GM18858 (cell line): ENCODE data around the gene GAB3.

Experiments
- ATAC-seq: cut with Tn5 transposase; IDR thresholded peaks from one replicate; pipeline ENCODE4 v1.9.1; 2021; ENCODE audit not compliant: unreplicated experiment

GAB3 gene, protein sequence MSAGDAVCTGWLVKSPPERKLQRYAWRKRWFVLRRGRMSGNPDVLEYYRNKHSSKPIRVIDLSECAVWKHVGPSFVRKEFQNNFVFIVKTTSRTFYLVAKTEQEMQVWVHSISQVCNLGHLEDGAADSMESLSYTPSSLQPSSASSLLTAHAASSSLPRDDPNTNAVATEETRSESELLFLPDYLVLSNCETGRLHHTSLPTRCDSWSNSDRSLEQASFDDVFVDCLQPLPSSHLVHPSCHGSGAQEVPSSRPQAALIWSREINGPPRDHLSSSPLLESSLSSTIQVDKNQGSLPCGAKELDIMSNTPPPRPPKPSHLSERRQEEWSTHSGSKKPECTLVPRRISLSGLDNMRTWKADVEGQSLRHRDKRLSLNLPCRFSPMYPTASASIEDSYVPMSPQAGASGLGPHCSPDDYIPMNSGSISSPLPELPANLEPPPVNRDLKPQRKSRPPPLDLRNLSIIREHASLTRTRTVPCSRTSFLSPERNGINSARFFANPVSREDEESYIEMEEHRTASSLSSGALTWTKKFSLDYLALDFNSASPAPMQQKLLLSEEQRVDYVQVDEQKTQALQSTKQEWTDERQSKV

DNA sequence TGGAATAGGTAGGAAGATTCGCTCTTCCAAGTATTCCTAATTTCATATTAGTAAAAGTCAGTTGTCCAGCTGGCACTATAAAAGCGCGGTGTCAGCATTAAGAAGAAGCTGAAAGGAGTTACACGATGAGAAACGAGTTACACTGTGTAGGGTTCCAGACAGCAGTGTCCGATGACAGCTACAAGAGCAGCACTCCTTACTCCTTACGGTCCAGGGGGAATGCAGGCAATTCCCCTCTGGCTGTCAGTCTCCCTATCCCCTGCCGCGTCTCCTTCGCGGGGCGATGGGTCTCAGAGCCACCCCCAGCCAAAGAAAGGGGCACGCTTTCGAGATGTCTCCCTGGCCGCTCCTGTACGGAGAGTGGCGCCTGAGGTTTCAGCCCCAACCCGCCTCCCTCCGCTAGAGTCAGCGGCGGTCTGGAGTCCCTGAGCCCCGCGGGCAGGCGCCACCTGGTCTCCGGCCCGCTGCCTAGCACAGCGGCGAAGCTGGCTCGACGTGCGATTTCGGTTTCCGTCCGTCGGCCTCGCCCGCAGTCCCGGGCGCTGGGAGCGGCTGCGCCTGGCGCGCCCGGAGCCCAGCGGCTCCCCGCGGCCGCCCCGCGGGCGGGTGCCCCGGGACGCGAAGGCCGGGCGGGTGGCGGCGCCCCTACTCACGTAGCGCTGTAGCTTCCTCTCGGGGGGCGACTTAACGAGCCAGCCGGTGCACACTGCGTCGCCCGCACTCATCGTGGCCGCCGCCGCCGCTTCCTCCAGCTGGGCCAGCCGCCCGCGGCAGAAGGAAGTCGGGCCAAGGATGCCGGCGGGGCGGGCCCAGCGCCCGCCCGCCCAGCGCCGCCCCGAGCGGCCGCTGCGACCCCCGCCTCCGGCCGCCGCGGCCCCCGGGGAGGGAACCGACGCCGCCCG lies at the start of gene GAB3:
GAB3 (minus strand) TSS at position 777 of the 902 bp plus-strand sequence; CDS start at position 725, 52 bp downstream.
- no peak for ATAC-seq

DNA sequence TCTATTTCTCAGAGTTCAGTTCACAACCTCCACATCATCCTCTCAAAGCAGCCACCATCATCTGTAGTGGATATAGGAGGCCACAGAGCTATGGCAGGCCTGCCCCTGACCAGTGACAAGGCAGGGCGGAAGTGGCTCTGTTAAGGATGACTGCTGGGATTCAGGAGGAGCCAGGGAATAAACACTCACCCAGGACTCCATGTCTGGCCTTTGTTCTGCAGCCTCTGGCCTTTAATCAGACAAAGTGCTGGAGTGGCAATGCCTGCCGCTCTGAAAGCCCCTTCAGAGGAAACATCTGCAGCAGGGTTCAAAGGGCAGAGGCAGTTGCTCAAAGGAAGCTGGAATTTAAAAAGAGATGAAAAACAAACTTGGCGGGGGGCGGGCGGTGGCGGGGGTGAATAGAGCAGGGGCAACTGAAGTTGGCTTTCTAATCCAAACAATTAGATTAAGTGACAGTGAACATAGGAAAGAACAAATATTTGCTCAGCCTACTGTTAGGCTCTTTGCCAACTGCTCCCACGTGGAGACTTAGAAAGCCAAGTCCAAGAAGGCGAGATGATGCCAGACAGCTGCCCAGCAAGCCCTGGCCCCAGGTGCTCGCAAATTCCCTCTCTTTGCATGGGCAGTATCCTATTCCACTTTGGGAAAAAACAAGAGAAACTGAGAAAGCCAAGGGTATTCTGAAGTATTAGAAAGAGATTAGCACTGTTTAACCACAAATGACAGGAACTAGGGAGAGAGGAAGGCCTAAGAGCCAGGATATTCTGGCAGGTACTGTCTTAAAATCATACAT lies 48.9 kb upstream of the GAB3 start:
- no peak for ATAC-seq

DNA sequence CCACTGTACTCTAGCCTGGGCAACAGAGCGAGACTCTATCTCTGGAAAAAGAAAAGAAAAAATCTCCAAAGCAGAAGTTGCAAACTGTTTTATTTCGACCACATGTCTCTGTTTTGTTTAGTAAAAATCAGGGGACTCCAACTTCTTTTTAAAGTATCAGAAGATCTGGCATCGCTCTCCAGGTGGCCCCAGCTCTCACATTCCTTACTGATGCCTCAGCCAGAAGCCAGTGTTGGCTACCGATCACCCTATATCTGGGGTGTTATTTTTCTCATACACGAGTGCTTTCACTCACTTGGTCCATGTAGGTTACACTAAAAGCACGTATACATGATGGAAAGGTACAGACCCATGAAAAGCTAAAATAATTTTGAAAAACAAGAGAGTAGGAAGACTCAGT lies 46.1 kb upstream of the GAB3 start:
- ATAC-seq: no peak

DNA sequence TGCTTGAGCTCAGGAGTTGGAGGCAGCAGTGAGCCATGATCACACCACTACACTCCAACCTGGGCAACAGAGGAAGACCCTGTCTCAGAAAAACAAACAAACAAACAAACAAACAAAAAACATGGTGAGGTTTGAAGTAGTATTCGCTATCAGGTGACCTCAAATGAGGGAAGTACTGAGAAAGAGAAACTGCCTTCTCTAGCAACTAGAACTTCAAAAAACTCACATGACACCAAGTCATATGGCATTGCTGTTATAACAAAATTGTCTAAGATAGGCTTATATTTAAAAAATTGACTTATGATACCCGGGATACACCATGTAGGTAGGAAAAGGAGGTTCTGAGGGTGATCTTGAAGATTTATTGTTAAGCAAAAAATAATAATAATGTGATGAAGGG lies 44.1 kb upstream of the GAB3 start:
- no peak for ATAC-seq

DNA sequence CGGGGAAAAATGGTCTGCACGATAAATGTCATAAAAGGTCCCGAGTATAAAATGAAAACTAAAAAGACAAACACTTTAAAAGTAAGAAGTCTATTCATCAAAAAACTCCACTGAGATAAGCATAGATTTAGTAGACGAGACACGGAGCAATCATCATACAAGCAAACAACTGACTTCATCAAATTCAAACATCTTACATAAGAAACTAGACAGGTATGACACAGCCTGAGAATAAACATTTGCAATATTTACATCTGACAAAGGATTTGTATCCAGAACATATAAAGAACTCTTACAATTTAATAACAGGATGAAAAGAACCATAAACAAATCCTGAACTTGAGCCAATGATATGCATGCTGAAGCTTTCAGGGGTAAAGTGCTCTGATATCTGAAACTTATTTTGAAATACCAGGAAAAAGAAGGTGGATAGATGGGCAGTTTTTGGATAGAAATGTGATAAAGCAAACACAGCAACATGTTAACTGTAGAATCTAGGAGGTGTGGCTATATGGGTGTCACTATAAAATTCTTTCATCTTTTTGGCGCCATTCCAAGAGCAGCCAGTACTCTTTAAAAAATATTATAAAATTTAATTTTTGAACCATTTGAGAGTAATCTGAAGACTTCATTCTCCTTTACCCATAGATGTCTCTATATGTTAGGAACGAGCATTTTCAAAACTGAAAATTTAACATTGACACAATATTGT lies 42.4 kb upstream of the GAB3 start:
- ATAC-seq: no peak

DNA sequence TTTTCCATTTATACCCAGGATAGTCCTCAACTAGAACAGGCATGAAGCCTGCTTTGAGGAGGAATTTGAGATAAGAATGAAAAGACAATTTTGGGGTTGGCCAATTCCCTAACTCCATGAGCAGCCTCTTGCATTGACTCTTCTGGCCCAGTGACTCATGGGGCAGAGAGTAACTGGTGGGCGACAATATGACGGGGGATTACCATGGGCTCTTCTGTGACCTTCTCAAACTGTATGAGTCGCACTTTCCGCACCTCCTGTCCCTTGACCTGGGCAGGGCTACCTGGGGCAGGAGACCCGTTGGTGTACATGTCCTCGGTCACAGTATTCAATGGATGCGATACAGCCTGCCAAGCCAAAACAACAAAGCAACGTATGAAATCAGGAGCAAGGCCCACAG lies 41.1 kb upstream of the GAB3 start:
- ATAC-seq: no peak

DNA sequence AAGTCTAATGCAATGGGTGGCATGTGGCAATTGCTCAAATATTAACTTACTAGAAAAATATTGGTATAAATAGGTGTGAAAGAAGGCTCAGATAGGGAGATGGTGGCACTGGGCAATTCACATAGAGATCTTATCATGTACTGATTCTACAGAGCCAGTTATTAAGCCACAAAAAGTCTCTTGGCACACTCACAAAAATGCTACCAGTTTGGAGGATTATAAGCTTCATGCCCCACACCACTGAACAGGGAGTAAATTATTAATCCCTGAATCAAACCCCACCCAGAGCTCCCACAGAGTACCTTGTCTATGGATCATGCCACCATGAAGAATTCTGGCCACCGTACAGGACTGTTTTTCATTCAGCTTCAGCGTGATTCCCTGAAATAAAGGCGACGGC lies 40.6 kb upstream of the GAB3 start:
- no peak for ATAC-seq

DNA sequence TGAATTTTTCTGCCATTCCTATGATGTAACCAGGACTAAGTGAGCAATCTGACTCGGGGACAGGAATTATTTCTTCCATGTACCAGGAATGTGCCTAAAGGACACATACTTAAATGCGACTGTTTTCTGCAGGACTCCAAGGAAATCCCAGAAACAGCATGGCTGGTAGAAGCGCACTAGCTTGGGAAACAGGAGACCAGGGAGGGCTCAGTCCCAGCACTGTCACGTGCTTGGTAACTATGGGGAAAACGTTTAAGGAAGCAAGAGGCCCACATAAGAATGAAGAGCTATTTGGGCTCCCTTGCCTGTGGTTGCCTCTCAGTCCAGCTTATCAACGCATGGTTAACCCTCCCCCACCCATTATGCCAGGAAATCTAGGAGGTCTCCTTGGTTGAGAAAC lies 34.8 kb upstream of the GAB3 start:
- no peak for ATAC-seq

DNA sequence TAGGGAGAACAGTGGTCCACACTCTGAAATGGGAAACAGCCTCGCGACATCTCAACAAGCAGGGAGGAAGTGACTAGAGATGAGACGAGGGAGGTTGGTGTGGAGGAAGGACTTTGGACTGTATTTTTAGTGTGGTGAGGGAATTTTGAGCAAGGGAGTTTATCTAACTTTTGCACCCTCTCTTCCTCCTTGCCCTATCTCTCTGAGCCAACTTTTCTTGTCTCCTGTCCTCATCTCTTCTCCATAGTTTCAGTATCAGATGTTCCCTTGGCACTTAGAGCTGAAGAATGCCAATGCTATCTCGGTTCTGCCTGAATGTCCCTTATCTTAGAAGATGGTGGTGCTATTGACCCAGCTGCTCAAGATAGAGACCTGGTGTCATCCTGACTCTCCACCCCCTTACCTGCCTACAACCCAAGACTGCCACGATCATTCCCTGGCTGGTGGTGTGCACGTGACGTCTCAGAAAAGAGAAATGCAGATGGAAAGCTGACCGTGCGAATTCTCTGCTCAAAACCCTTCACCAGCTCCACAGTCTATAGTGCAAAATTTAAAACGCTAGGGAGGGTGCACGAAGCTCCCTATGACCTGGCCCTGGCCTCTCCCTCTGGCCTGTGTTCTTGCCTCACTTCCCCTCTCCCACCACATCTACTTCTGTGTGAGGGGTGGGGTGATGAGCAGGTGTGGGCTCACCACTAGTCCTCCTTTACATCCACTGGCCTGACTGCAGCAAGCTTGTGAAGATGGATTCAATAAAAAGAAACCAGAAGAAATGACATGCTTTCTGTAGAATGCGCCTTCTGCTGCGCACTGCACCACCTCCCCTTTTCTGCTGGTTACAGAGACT lies 33.5 kb upstream of the GAB3 start:
- no peak for ATAC-seq

DNA sequence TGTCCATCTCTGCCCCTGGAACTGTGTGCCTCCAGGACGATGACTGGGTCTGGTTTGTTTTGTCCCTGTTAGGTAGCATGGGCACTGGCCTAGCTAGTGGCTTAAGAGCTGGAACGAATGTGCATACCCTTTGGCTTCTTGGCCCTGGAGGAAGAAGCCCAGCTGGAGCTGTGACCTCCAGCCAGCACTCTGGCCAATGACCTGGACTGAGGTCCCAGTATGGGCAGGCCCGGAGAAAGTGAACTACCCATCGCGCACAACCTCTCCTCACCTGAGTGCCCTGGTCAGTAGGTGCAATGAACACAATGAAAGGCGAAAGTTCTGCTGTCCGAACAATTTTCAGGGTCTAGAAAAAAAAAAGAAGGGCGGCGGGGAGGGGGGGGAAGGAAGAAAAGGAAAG lies 30.1 kb upstream of the GAB3 start:
- no peak for ATAC-seq

DNA sequence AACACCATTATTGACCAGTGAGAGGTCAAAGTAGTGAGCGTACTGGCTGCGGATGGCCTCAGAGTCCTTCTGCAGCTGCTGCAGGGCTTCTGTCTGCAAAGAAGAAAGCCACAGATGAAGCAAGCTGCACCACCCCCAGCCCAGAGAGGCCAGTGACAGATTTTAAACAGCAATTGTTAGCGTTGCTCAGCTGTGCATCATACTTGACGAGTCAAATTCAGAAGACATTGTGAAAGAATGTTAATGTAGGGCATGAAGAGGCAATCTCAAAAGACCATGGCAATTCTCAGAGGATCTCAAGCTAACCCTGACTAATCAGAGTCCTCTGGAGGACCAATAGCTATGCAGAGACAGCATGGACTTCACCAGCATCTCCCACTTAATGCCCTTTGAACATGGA lies 28.4 kb upstream of the GAB3 start:
- ATAC-seq: no peak

DNA sequence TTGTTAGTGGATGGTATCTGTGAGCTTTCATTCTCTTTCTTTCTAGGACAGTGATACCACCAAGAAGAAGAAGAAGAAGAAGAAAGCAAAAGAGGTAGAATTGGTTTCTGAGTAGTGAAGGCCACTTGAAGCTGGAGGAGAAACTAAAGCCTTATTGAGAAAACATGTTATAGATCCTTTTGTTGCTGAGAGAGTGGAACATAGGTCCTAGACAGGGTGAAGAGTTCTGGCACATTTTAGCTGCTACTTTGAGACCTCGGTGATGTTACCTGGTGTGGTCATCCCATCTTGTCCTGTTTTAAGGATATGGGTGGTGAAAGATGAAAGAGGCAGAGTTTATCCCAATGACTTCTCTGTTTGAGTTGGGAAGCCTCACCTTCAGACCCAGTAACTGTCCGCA lies 25.9 kb upstream of the GAB3 start:
- no peak for ATAC-seq

DNA sequence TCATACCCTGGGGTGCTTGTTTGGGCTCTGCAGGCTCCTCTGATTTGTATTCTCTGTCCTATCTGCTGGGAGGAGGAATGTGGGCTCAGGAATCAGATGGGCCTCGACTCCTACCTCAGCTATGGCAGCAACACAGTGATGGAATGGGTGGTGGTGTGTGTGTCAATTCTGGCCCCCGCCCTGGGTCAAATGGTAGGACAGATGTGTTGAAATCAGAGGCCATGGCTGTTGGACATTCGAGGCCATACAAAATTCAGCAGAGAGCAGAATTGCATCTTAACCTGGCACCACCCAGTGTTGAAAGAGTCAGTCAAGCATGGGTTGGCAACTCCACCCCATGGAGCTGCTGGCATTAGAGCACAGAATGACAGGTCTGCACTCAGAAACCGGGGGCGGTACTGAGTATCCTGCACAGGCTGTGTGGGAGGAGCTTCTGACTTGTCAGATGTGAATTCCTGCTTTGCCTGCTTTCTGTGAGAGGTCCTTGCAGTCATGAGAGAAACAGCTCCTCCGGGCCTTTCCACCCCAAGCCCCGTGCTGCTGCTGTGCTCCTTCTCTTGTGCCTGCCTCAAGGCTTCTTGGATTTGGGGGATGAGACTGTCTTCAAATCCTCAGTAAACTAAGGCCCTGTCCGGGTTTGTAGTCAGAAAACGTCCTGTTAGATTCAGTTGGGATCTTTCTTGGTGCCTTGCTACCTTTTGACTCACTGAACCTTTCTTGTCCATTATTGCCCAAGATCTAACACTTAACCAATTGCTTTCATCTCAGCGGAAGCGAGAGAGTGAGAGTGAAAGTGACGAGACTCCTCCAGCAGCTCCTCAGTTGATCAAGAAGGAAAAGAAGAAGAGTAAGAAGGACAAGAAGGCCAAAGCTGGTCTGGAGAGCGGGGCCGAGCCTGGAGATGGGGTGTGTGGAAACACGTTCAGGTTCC lies 24.8 kb upstream of the GAB3 start:
- ATAC-seq: no peak

DNA sequence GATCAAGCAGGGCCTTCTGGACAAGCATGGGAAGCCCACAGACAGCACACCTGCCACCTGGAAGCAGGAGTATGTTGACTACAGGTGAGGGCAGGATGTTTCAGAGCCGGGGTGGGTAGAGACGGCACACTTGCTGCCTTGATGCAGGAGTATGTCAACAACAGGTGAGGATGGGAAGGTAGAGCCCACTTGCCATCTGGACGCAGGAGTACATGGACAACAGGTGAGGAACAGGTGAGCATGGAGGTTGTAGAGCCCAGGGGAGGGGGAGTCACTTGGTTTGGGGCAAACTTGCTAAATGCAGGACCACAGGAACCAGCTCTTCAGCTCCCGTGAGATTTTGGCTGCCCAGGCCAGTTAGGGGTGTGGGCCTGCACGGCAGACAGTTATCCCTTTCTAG lies 23.7 kb upstream of the GAB3 start:
- no peak for ATAC-seq

DNA sequence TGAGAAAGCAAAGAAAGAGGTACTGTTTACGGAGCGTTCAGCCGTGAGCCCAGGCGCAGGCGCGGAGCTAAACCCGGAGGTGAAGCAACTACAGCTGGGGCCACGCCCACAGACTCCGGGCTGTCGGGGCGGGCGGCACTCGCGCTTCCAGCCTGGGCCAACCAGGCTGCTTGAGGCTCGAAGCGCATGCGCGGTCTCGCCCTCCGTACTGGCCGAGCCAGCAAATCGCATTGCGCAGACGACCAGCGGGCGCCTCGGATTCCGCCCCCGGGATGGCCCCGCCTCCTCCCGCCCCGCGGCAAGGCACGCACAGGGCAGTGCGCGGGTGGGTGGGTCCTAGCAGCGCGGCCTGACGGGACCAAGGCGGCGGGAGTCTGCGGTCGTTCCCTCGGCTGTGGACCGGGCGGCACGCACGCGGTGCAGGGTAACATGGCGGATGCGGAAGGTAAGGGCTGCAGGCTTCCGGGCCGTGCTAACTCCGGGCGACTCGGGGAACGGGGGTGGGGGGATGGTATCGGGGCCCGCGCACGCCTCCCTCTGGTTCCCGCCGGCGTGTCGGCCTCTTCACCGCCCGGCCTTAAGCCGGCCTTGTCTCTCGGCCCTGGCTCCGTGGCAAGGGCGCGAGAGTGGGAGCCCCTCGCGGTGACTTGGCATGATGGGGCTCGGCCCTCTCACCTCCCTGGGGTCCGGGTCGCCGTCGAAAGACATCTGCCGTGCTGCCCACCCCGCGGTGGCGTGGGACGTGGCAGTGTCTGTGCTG lies 11.8 kb upstream of the GAB3 start, which contains the start of gene DKC1:
DKC1 (plus strand) TSS at position 328 of the 760 bp plus-strand sequence; CDS start at position 430, 102 bp downstream.
- ATAC-seq: peak; percentile 71

DNA sequence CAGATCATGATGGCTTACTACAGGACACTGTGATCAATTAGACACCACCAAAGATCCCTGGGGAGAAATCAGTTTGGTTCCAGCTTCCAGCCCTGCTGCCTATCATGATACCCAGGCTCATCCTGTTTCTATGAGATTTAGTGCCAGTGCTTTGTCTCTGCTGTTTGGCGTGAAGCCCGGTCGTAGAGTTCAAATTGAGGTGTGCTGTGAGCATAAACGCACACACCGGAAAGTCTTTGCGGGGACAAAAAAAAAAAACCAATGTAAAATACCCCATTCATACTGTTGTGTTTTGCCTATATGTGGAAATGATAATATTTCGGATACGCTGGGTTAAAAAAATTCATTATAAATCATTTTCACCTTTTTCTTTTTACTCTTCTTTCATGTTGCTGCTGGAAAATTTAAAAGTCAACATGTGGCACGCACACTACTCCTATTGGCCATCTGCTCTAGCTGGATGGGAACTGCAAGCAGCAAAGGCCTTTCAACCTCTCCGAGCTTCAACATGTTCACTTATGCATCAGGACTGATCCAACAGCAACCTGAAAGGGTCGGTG lies 11.2 kb upstream of the GAB3 start:
- no peak for ATAC-seq

DNA sequence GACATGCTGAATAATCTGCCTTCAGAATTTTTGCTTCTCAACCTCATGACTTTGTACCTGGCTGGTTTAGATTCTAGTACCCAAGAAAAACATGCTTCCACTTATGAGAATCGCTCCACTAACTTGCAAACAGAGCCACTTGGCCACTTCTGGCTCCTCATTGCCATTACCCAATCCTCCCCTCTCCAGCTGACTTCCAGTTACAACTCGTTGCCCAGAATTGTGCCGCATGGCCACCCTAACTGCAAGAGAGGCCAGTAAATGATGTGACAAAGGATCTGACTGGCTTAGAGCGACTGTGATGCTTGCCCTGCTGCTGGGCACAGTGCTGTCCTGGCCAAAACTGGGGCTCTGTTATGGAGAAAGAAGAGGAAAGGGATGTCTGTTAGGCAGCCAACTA lies 7.8 kb upstream of the GAB3 start:
- no peak for ATAC-seq
